ENCODE results near the gene CGRRF1. TPM values are rescaled to one million over a fixed set of nuclear protein-coding genes. Genes with fewer than 3 reads are reported as not detected.

The CGRRF1 gene
- total RNA-seq, 1 donor from 2014 or later: 13.7 TPM

DNA sequence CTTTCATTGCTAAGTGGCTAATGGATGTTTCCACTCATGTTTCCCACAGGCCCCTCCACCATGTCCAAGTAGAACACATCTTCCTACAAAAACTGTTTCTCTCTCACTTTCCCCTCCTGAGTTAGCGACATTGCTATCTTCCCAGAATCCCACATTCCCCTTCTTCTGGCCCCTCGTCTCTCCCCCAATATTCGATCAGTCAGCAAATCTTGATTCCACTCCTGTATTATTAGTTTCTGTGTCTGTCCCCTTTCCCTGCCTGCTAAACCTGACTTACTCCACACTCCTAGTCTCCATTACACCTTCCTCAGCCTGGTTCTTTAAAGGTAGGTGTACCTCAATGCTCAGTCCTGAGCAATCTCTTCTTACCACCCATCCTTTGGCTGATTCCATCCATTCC is 37.9 kb downstream of the CGRRF1 start:
- no peak for DNase-seq (ENCODE audit: low read depth in 2 of 2)

DNA sequence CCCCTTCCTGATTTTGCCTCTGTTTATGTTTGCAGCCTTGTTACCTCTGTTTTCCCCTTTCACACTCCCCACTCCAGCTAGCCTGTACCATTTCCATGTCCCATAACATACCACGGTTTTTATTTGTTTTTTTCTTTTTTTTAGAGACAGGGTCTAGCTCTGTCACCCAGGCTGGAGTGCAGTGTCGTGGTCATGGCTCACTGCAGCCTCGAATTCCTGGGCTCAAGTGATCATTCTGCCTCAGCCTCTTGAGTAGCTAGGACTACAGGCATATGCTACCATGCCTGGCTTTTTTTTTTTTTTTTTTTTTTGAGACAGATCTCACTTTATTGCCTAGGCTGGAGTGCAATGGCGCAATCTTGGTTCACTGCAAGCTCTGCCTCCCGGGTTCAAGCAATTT is 38.8 kb downstream of the CGRRF1 start:
- no peak for DNase-seq (ENCODE audit: low read depth in 2 of 2)

DNA sequence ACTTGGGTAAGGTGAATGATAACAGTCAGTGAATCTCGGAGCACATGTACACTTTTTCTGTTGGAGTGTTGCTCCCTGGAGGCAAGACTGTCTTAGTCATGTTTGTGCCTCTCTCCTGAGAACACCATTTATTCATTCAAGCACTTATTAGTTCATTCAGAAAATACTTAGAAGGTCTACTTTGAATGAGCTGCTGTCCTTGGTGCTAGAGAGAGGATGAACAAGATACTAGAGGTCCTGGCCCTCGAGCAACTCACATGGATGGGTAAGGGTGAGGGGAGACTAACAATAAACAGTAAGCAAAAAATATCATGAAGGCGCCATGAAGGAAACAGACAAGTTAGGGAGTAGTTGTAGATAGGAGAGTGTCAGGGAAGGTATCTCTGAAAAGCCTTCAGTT is 40.2 kb downstream of the CGRRF1 start:
- DNase-seq (ENCODE audit: low read depth in 2 of 2): peak in 1 of 2 donors; percentile 10

DNA sequence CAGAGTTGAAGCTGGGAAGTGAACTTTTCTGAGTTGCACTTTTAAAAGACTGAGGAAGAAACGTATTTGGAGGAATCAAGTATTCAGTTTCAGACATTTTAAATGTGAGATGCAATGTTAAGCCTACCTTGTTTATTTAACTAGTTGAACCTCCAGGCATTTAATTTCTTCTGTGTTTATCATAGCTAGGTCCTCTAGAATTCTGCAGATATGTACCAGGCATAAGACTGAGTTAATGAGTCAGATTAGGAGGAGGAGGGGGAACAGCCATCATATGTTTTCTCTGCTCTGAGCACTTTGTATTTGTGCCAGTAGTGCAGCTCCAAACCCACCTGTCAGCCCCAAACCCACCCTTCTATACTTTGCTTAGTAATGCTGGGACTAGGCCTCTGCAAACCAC is 40.8 kb downstream of the CGRRF1 start:
- no peak for DNase-seq (ENCODE audit: low read depth in 2 of 2)

DNA sequence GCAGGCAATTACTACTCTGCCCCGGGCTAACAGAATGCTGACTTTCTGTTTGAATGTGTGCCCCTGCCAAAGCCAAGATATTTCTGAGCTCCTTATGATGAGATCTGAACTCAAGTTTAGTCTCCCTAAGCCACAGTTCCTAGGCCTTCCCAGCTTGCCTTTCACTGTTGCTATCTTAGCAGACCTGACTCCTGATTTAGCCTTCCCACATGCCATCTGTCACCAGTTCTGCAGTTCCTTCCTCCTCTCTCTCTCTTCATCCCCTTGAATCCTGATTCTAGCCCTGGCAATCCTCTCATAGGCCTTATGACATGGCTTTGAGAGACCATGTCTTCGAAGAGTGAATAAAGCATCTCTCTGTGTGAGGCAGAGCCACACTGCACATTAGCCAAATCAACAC is 44.7 kb downstream of the CGRRF1 start:
- no peak for DNase-seq (ENCODE audit: low read depth in 2 of 2)

DNA sequence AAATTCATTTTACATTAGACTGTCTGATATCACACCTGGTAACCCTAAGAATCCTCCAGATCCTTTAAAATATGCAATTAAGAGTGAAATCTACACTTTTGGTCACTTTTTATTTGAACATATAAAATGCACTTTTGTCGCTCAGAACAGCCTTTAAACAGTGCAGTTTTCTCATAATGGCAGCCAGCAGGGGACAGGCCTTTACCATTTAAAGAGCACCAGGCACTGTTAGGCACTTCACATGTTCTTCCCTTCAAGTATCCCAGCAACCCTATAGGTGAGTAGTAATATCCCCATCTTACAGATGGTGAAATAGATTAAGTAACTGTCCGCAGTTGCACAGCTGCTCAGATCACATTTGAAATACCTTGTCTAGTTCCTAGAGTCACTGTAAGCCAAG is 45.9 kb downstream of the CGRRF1 start:
- DNase-seq (ENCODE audit: low read depth in 2 of 2): peak in 1 of 2 donors; percentile 30

DNA sequence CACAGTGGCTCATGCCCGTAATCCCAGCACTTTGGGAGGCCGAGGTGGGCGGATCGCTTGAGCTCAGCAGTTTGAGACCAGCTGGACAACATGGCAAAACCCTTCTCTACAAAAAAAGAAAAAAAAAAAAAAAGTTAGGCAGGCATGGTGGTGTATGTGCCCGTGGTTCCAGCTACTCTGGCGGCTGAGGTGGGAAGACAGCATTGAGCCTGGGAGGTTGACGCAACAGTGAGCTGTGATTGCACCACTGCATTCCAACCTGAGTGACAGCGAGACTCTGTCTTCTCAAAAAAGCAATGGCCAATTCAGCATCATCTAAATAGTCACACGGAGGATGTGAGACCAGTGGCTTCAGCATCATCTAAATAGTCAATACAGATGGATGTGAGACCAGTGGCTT is 46.8 kb downstream of the CGRRF1 start:
- no peak for DNase-seq (ENCODE audit: low read depth in 2 of 2)

DNA sequence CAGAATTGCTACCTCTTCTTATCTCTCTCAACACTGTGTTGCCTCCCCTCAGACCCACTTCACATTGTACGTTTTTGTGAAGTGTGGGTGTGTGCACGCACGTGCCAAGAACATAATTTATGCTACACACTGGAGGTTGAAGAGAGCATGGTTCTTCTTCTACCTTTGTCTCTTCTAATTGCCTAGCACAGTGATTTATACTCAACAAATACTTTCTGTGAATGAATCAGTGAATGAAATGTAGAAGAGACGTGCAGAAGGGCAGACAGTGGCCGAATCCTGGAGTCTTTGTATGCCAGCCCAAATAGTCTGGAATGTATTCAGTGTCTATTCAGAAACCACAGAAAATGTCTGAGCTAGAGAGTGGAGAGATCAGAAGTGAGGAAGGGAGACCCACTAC is 52.6 kb downstream of the CGRRF1 start:
- no peak for DNase-seq (ENCODE audit: low read depth in 2 of 2)

DNA sequence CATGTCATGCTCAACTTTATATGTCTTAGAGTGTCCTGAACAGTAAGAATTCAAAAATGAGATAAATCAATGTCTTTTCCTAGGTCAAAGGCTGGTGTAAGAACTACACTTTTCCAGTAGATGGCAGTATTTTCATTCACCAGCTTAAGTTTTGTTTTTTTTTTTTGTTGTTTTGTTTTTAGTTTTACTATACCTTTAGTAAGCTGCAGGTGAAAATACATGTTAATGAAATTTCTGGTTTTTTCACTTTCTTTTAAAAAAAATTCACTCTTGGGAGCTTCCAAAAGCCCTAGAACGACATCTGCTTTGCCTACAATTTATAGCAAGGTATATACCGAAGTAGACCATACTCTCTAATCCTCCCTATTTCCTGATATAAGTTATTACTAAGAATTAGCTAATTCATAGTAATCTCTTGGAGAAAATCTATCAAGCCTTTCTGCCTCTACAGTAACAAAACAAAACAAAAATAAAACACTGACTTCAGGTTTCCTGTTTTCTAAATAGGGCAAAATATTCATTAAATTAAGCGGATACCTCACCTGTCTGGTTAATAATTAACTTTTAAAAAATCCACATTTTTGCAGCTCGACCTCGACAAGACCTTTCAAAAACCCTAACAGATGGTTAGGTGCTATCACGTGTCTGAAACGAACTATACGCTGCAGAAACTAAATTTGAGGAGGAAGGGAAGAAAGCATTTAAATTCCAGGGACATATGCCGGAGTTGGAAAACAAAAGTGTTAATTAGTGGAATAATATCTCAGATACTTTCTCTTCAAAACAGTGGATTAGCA is 54.6 kb downstream of the CGRRF1 start:
- DNase-seq (ENCODE audit: low read depth in 2 of 2): peak; percentile 59 to 69

DNA sequence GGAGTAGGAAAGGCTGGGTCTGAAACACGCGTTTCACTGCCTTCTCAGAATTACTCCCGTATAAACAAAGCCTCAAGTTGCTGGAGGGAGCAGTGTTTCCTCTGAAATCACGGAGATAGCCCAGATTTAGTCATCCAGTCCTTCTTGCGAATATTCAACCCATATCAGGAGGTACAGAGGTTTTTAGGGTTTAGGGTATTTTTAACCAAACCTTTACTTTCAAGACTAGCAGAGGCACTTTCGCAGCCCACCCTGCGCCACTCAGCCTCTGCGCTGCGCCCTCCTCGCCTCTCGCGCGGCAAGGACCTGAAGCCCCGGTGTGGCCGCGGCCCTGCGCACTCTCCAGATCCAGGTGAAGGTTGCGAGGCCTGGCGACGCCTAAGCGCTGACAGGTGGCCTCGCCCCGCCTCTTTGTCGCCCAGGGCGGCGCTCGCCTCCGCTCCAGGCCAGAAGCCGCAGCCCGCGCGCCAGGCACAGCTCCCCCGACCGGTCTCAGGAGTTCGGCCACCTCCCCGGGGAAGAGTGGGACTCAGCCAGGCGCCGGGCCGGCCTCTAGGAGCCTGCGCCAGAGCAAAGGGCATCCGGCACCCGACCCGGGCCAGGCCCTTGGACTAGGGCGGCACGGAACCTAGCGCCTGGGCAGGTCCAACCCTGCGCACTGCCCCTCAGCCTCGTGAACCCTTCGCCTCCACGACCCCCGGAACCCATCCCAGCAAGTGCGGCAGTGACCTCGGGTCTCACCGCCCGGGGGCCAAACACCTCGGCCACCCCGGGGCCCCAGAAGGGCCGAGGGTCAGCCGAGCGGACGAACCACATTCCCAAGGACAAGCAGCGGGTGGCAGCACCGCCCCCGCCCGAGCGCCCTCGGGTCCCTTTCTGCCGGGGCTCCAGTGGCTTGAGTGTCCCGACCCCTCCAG is 55.4 kb downstream of the CGRRF1 start:
- DNase-seq (ENCODE audit: low read depth in 2 of 2): peak; percentile 70 to 72

DNA sequence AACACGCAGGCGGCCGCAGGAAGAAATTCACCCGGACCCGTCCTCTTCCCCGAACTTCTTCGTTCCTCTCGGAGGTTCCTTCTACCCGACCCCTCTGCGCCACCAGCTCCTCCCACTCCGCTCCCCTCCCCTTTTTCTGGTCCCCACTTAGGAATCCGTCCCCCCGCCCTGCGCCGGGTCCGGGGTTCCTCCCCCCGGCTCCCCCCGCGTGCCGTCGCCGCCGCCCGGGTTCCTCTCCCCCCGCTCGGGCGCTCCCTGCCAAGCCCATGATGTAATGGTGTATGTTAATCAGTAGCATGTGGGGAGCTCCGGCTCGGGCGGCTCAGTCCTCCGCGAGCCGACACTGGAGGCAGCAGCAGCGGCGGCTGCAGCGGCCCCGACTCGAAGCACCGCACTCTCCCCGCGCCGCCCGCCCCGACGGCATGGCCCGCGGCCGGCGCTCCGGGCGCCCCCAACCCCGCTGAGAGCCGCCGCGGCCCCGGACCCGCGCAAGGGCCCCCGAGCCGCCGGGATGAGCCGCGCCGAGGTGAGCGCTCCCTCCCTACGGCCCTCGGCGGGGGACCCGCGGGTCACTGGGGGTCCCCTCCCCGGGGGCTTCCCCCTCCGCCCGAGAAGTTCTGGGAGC is 56.2 kb downstream of the CGRRF1 start:
- DNase-seq (ENCODE audit: low read depth in 2 of 2): peak; percentile 92 to 95

DNA sequence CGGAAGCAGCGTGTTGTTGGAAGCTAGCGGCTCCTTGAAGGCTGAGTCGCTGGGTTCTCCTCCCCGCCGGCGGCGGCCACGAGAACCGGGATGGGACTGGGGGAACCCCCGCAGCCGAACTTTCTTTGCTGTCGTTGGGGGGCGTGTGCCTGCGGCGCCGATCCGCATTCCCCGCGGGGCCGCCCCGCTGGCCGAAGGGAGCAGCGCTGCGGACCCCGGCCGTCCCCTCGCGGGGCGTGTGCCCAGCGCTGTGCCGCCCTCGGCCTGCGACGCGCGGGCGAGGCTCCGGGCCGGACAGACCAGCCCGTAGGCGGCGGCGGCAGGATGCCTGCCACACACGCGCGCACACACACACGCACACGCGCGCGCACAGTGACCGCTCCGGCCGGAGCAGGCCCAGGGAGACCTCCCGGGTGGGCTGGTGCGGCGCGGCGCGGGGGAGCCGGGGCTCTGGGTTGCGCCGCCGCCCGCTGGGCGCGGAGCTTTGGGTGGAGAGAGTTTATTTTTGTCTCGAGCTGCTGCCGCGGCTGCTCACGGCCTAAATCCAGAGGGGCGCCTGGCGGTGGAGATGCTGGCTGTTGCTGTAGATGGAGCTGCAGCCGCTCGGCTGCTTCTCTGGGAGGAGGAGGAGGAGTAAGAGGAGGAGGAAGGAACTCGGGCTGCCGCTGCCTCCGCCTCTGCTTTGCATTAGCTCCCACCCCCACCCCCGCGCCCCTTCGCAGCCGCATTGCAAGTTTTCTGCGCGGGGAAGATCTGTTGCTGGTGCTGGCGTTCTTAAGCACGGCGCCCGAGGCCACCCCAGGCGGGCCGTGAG is 56.9 kb downstream of the CGRRF1 start, which contains the start of gene SAMD4A:
TSS of gene SAMD4A (plus strand) at position 719 of the 814 bp plus-strand sequence. CDS start 789 bp downstream, outside the sequence.
- DNase-seq (ENCODE audit: low read depth in 2 of 2): peak; percentile 72 to 88

DNA sequence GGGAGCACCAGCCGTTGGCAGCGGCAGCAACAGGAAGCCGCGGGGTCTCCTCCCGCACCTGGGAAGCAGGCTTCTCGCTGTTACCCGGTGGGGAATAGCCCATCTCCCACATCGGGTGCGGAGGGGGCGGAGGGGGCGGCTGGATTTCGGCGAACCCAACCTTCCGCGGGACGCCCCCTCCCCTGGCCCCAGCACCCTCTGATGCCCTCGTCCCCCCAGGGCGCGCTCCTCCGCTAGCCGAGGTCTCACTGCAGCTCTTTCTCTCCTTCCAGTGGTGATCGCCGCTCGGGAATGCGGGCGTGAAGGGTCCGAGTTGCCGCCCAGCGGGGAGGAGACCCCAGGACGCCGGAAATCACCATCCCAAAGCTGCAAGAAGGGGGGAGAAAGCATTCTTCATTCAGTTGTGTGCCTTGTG is 57.5 kb downstream of the CGRRF1 start:
- DNase-seq (ENCODE audit: low read depth in 2 of 2): peak; percentile 24 to 31

DNA sequence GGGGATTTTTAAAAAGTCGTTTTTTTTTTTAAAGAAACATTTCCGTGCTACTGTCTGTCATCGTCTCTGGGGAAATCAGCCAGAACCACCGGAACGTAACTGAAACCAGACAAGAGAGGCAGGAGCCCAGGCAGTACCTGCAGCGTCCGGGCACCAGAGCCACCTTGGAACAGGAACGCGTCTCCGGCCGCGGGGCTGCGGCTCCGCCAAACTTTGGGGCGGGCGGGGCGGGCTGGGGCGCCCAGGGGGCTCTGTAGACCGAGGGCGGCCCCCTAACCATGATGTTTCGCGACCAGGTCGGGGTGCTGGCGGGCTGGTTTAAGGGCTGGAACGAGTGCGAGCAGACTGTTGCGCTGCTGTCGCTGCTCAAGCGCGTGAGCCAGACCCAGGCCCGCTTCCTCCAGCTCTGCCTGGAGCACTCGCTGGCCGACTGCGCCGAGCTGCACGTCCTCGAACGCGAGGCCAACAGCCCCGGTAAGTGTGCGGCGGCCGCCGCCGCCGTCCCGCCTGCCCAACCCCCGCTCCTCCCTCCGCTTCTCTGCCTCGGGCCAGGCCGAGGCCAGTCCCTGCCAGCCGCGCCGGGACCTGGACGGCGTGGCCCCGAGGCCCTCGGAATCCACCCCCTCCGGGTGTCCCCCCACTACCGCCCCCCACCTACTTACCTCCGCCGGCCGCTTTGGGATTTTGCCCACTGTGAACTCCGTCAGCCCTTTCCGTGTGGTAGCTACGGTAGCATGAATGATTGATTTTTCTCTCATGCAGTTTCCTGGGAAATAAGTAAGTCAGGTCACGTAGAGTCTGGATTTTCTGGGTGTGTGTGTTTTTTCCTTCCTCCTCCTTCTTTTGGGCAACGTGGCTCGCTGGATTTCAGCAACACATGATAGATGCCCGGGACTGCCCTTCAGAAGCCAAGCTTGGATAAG is 58.2 kb downstream of the CGRRF1 start:
- peak; percentile 52 to 66 for DNase-seq (ENCODE audit: low read depth in 2 of 2)

DNA sequence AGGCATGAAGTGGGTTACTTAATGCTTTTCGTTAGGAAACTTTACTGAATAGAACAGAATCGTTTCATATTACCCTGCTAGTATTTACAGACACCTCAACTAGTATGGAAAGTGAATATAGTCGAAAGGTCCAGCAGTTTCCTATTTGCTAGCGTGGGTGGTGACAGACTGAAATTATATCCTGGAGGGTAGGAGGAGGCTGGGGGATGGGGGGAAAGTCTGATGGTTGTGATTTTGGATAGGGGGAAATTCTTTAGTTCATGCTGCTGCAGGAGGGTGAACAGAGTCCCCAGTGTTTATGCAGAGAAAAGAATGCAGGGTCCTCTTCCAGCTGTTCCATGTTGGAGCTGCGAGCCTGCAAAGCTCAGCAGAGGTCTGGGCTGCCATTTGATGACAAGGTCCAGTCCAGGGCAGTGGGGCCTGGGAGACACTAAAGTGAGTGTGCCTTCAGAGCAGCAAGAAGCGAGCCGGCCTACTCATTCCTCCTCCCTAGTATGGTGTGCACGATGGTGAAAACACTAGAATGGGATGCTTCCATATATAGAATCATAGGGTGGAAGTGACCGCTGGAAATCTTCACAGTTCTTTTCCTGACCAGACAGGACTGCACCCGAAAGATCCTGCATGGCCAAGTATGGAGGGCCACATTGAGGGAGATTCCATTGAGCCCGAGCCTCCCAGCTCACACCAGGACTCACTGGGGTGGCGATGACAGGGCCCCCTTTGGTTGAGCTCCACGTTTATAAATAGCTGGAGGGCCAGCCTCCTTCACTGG is 59.3 kb downstream of the CGRRF1 start:
- DNase-seq (ENCODE audit: low read depth in 2 of 2): peak; percentile 31 to 60

DNA sequence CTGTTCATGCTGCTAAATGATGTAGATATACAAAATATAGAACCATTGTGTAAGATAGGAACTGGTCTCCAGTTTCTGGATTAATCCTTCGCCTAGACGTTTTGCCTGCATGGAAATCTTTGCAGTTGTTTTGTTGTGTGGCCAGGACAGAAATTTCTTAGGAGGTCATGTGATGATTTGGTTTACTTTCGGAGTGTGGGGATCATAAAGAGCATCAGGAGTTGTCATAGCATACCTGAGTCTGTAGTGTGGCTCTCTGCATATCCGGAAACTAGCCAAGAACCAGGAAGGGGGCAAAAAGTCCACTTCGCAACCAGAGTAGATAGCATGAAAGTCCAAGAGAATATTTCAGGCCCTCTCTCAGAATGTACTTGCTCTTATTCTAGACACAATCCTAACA is 60.3 kb downstream of the CGRRF1 start:
- no peak for DNase-seq (ENCODE audit: low read depth in 2 of 2)

DNA sequence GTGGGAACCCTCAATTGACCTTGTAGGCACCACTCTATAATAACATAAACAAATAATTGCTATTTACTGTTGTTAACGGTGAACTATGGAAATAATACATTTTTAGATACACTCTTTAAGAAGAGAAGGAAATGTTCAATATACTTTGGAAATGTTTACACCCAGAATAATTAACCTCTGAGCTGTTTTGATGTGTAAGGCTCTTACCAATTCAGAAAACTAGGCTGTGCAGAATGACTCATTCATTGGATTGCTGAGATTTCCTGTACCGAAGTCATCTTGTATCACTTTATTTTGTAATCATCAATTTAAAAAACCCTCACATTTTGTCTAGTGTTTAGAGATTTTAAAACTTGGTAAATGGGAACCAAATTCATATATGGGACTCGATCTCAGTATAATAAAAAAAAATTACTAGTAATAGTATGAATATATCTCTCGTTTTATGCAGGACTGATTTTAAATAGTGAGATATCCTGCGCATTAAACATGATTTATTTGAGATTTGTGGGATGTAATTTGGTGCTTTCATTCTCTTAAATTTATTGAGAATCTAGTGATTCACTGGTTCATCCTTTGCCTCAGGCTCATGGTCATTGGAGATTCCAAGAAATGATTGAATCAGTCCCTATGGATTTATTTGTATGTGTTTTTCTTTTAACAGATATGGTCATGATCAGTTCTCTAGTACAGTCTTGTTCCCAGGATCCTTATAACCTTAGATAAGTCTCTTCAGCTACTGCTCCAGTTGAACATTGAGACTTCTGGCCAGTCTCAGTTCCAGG is 61.1 kb downstream of the CGRRF1 start:
- peak; percentile 35 to 86 for DNase-seq (ENCODE audit: low read depth in 2 of 2)

DNA sequence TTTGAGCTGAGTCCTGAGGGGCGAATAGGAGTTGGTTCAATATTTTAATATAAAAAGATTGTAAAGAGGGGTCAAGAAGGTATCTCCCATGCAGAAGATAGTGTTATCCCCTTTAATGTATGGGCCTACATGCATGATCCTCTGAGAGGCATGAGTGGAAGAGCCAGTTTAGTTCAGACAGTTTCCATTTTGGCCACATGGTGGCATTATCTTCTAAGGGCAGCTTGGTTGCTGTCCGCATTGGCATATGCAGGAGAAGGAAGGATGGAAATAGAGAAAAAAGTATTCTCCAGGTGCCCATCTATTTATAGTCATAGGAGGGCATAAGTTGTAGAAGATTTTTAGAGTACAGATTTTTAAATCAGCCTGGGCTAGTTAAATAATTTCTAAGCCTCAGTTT is 62.6 kb downstream of the CGRRF1 start:
- peak; percentile 45 to 58 for DNase-seq (ENCODE audit: low read depth in 2 of 2)
